Measurements from ENCODE around the gene LPP.

The LPP gene

DNA sequence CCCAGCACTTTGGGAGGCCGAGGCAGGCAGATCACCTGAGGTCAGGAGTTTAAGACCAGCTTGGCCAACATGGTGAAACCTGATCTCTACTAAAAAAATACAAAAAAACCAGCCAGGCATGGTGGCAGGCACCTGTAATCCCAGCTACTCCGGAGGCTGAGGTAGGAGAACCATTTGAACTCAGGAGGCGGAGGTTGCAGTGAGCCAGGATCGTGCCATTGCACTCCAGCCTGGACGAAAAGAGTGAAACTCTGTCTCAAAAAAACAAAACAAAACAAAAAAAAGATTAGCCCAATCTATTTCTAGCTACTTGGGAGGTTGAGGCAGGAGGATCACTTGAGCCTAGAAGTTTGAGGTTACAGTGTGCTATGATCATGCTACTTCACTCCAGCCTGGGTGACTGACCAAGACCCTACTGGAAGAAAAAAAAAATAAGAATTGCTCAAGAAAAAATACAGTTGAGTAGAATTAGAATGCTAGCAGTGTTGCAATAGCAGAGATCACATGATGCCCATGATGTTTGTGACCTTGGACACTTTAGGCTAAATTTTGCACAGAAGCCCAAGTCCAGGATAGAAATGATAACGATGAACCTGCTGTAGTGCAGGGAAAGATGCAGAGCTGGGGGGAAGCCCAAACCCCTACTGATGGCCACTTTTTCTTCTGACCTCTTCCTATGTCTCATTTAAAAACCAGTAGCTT, 162.2 kb downstream of the LPP start:
- TF ChIP-seq, protein P1, sequence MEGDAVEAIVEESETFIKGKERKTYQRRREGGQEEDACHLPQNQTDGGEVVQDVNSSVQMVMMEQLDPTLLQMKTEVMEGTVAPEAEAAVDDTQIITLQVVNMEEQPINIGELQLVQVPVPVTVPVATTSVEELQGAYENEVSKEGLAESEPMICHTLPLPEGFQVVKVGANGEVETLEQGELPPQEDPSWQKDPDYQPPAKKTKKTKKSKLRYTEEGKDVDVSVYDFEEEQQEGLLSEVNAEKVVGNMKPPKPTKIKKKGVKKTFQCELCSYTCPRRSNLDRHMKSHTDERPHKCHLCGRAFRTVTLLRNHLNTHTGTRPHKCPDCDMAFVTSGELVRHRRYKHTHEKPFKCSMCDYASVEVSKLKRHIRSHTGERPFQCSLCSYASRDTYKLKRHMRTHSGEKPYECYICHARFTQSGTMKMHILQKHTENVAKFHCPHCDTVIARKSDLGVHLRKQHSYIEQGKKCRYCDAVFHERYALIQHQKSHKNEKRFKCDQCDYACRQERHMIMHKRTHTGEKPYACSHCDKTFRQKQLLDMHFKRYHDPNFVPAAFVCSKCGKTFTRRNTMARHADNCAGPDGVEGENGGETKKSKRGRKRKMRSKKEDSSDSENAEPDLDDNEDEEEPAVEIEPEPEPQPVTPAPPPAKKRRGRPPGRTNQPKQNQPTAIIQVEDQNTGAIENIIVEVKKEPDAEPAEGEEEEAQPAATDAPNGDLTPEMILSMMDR (IDR thresholded peaks at IDR 0.05; ENCODE audit: low read length): no peak
- no peak for TF ChIP-seq EZH2 (IDR thresholded peaks at IDR 0.05; ENCODE audit: borderline replicate concordance, low read length)
- Histone ChIP-seq H3K9ac (ENCODE audit: low read length) (no peak overlapping the region), H3K79me2 (ENCODE audit: insufficient read depth, low read length) (no peaks in the 10 kb centered on the region), H3F3A (ENCODE audit: insufficient read depth, low read length) (no peaks in the 10 kb centered on the region), H3K9me2 (ENCODE audit: low read depth, low read length) (no peaks in the 10 kb centered on the region), H3K4me1 (ENCODE audit: insufficient read depth, low read length, severe bottlenecking) (no peaks in the 10 kb centered on the region), H3K27ac (ENCODE audit: low read depth, low read length, poor library complexity, severe bottlenecking) (no peak overlapping the region), H2AFZ (ENCODE audit: low read length) (no peak overlapping the region), H3K27me3 (ENCODE audit: insufficient read depth, low read length) (no peaks in the 10 kb centered on the region), H4K20me1 (ENCODE audit: insufficient read depth, low read length) (no peaks in the 10 kb centered on the region), H3K4me3 (ENCODE audit: low read depth, low read length, poor library complexity, severe bottlenecking) (no peak overlapping the region), H3K9me3 (ENCODE audit: low read length) (no peaks in the 10 kb centered on the region), H3K36me3 (ENCODE audit: insufficient read depth, low read length) (no peaks in the 10 kb centered on the region), H3K4me2 (ENCODE audit: low read length) (no peak overlapping the region)

DNA sequence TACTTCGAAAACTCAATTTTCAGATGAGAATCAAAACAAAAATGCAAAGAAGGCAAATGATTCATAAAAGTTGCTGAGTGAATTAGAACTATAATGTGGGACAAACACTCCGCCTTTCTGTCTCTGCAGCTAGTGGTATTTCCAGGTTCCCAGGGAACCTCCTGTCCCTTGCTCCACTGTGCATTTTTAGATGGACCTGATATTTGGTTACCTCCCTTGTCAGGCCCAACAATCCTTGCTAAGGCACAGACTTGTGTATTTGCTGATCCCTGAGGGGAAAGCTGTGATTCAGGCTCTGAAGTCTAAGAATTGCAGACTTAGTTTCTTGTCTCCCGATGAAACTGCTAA, 162.7 kb downstream of the LPP start:
- no peaks in the 10 kb centered on the region for H3K36me3 ChIP-seq (ENCODE audit: insufficient read depth, low read length)
- no peak overlapping the region for H3K4me2 ChIP-seq (ENCODE audit: low read length)
- no peaks in the 10 kb centered on the region for H3K9me3 ChIP-seq (ENCODE audit: low read length)
- no peaks in the 10 kb centered on the region for H3F3A ChIP-seq (ENCODE audit: insufficient read depth, low read length)
- H4K20me1 ChIP-seq (ENCODE audit: insufficient read depth, low read length): no peaks in the 10 kb centered on the region
- no peak overlapping the region for H3K9ac ChIP-seq (ENCODE audit: low read length)
- H3K4me3 ChIP-seq (ENCODE audit: low read depth, low read length, poor library complexity, severe bottlenecking): no peak overlapping the region
- no peaks in the 10 kb centered on the region for H3K79me2 ChIP-seq (ENCODE audit: insufficient read depth, low read length)
- no peaks in the 10 kb centered on the region for H3K9me2 ChIP-seq (ENCODE audit: low read depth, low read length)
- H2AFZ ChIP-seq (ENCODE audit: low read length): no peak overlapping the region
- TF ChIP-seq, protein P1 (IDR thresholded peaks at IDR 0.05; ENCODE audit: low read length): no peak
- TF ChIP-seq EZH2 (IDR thresholded peaks at IDR 0.05; ENCODE audit: borderline replicate concordance, low read length): no peak
- no peaks in the 10 kb centered on the region for H3K4me1 ChIP-seq (ENCODE audit: insufficient read depth, low read length, severe bottlenecking)
- no peaks in the 10 kb centered on the region for H3K27me3 ChIP-seq (ENCODE audit: insufficient read depth, low read length)
- no peak overlapping the region for H3K27ac ChIP-seq (ENCODE audit: low read depth, low read length, poor library complexity, severe bottlenecking)

DNA sequence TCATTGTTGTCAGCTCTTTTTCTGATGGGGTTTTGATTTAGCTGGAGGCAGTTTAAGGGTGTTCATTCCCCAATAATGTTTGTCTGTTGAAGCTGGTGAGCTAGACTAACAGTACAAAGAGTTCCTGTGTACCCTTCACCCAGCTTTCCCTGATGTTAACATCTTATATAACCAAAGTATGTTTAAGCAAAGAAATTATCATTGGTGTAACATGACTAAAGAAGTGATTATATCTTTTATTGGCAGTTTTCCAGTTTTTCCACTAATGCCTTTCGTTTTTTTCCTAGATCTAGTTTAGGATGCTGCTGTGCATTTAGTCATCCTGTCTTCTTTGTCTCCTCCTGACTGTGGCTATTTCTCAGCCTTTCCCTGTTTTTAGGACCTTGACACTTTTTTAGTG, 165.6 kb downstream of the LPP start:
- H3K36me3 ChIP-seq (ENCODE audit: insufficient read depth, low read length): no peaks in the 10 kb centered on the region
- no peaks in the 10 kb centered on the region for H3K9me3 ChIP-seq (ENCODE audit: low read length)
- no peaks in the 10 kb centered on the region for H3K27me3 ChIP-seq (ENCODE audit: insufficient read depth, low read length)
- no peaks in the 10 kb centered on the region for H3F3A ChIP-seq (ENCODE audit: insufficient read depth, low read length)
- no peak overlapping the region for H2AFZ ChIP-seq (ENCODE audit: low read length)
- H3K4me2 ChIP-seq (ENCODE audit: low read length): no peak overlapping the region
- H3K27ac ChIP-seq (ENCODE audit: low read depth, low read length, poor library complexity, severe bottlenecking): no peak overlapping the region
- H3K9me2 ChIP-seq (ENCODE audit: low read depth, low read length): no peaks in the 10 kb centered on the region
- no peak for TF ChIP-seq EZH2 (IDR thresholded peaks at IDR 0.05; ENCODE audit: borderline replicate concordance, low read length)
- TF ChIP-seq, protein P1 (IDR thresholded peaks at IDR 0.05; ENCODE audit: low read length): no peak
- no peak overlapping the region for H3K9ac ChIP-seq (ENCODE audit: low read length)
- H3K79me2 ChIP-seq (ENCODE audit: insufficient read depth, low read length): no peaks in the 10 kb centered on the region
- no peak overlapping the region for H3K4me3 ChIP-seq (ENCODE audit: low read depth, low read length, poor library complexity, severe bottlenecking)
- peaks cover 8% of the 10 kb centered on the region for H3K4me1 ChIP-seq (ENCODE audit: insufficient read depth, low read length, severe bottlenecking)
- no peaks in the 10 kb centered on the region for H4K20me1 ChIP-seq (ENCODE audit: insufficient read depth, low read length)
